ENCODE results near the gene ZMYND11. TPM values are rescaled to one million over a fixed set of nuclear protein-coding genes. Genes with fewer than 3 reads are reported as not detected.

The ZMYND11 gene
- total and polyA plus RNA-seq, 11 donors, result 22.7 to 96.6 (median 73.3) TPM

GRCh38 chr10:279655-280054 lies 144.4 kb downstream of the ZMYND11 start:
- H3K27ac ChIP-seq, result peak overlapping the region in 1 of 12 donors; percentile 25
- no peaks in the 10 kb centered on the region for H3K27me3 ChIP-seq
- DNase-seq (no peak), ATAC-seq (no peak)
- no peaks in the 10 kb centered on the region for H3K9me3 ChIP-seq
- no peak overlapping the region for H3K4me3 ChIP-seq
- WGBS, 4 donors, result 90 to 93% (median 92%) methylated on average over 10 of the region's 10 CpGs
- TF ChIP-seq POLR2A (IDR thresholded peaks at IDR 0.05), result no peak
- no peak for TF ChIP-seq CTCF (IDR thresholded peaks at IDR 0.05)
- intact Hi-C loops (cut with DNase I), result no loop called here
- H3K4me1 ChIP-seq, result peaks cover 0 to 26% (median 2%) of the 10 kb centered on the region in 12 donors
- H3K36me3 ChIP-seq, result peaks cover 0 to 91% (median 64%) of the 10 kb centered on the region in 9 donors

GRCh38 chr10:282294-283139 lies 147.3 kb downstream of the ZMYND11 start:
- WGBS, 4 donors, result 85 to 95% (median 89%) methylated on average over 2 to 7 of the region's 7 CpGs
- no peak for TF ChIP-seq POLR2A (IDR thresholded peaks at IDR 0.05)
- TF ChIP-seq CTCF (IDR thresholded peaks at IDR 0.05), result no peak
- H3K4me3 ChIP-seq, result no peak overlapping the region
- ATAC-seq (peak in 1 of 4 donors; percentile 6), DNase-seq (no peak)
- H3K9me3 ChIP-seq, result no peaks in the 10 kb centered on the region
- peaks cover 0 to 26% (median 2%) of the 10 kb centered on the region in 12 donors for H3K4me1 ChIP-seq
- peaks cover 0 to 94% (median 60%) of the 10 kb centered on the region in 9 donors for H3K36me3 ChIP-seq
- no peak overlapping the region for H3K27ac ChIP-seq
- intact Hi-C loops (cut with DNase I), result no loop called here
- H3K27me3 ChIP-seq, result no peaks in the 10 kb centered on the region

- peaks cover 0 to 26% (median 1%) of the 10 kb centered on the region in 12 donors for H3K4me1 ChIP-seq
- ATAC-seq, result no peak
- no peak for DNase-seq
- H3K4me3 ChIP-seq, result no peak overlapping the region
- TF ChIP-seq POLR2A (IDR thresholded peaks at IDR 0.05) (no peak), CTCF (IDR thresholded peaks at IDR 0.05) (no peak)
- no peak overlapping the region for H3K27ac ChIP-seq
- no peaks in the 10 kb centered on the region for H3K27me3 ChIP-seq
- intact Hi-C loops (cut with DNase I), result no loop called here
- H3K36me3 ChIP-seq, result peaks cover 0 to 96% (median 60%) of the 10 kb centered on the region in 9 donors
- 89 to 95% (median 93%) methylated on average over 8 of the region's 8 CpGs for WGBS, 4 donors
- no peaks in the 10 kb centered on the region for H3K9me3 ChIP-seq
These were observed 147.9 kb downstream of the ZMYND11 start for GRCh38 chr10:283140-283479.

- Histone ChIP-seq H3K9me3 (no peaks in the 10 kb centered on the region), H3K27me3 (no peaks in the 10 kb centered on the region), H3K36me3 (peaks cover 0 to 96% (median 59%) of the 10 kb centered on the region in 9 donors), H3K27ac (no peak overlapping the region), H3K4me1 (peaks cover 0 to 18% (median 0%) of the 10 kb centered on the region in 12 donors), H3K4me3 (no peak overlapping the region)
- TF ChIP-seq POLR2A (IDR thresholded peaks at IDR 0.05), result no peak
- TF ChIP-seq CTCF (IDR thresholded peaks at IDR 0.05), result no peak
- DNase-seq (no peak), ATAC-seq (no peak)
- intact Hi-C loops (cut with DNase I), result no loop called here
- 92 to 95% (median 94%) methylated on average over 7 of the region's 7 CpGs for WGBS, 4 donors
These were observed 148.7 kb downstream of the ZMYND11 start for GRCh38 chr10:283916-284356.
